Measurements from ENCODE around the gene ARHGEF16.

- TF ChIP-seq POLR2A (IDR thresholded peaks at IDR 0.05) = no peak
- TF ChIP-seq CTCF (IDR thresholded peaks at IDR 0.05) = no peak
These were observed 19.6 kb downstream of the ARHGEF16 start for GRCh38 chr1:3474016-3474415.

Data from breast epithelium (tissue), 3 donors.